GM18870 (cell line): Measurements from ENCODE around the gene NHSL1.

ENCODE experiments used
- ATAC-seq: cut with Tn5 transposase; IDR thresholded peaks from one replicate; pipeline ENCODE4 v1.9.1; 2021; ENCODE audit warnings: moderate library complexity; ENCODE audit not compliant: unreplicated experiment

Gene NHSL1

DNA sequence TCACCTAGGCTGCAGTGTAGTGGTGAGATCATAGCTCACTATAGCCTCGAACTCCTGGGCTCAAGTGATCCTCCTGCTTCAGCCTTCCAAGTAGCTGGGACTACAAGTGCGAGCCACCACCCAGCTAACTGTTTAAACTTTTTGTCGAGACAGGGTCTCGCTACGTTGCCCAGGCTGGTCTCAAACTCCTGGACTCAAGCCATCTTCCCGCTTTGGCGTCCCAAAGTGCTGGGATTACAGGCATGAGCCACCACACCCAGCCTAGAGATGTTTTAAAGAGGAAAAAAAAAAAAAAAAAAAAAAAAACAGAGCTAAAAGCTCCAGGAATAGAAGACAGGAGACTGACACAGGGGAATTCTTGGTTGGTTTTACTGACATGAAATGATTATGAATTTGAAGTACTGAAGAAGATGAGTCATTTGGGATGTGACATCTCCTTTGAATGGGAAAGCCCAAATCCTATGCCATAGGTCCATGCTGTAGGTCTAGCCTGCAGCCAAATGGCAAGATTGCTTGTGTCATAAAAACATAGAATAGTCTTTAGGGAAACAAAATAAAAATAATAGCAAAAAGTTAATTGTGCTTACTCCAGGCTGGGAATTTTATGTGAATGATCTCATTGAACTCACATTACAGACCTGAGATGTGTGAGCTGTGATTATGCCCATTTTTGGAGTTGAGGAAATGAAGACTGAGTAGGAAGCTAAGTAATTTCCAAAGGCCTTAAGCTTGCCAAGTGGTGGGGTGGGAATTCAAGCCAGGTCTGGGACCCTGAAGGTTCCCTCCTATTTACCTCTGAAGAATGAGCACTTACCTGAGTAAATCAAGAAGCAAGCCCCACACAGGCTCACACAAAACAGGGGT, 24.3 kb upstream of the NHSL1 start:
- ATAC-seq = no peak

DNA sequence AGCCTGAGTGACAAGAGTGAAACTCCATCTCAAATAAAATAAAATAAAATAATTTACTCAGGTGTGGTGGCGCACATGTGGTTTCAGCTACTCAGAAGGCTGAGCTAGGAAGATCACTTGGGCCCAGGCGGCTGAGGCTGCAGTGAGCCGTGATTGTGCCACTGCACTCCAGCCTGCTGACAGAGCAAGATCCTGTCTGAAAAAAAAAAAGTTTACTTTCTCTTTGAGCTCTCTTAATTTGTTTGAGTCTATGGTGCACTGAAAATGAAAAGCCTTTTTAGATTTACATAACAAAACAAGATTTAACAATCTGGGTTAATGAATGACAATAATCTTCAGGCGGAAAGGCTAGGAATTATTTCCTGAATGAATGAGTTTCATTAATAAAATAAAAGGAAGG, 23.3 kb upstream of the NHSL1 start:
- ATAC-seq = no peak

DNA sequence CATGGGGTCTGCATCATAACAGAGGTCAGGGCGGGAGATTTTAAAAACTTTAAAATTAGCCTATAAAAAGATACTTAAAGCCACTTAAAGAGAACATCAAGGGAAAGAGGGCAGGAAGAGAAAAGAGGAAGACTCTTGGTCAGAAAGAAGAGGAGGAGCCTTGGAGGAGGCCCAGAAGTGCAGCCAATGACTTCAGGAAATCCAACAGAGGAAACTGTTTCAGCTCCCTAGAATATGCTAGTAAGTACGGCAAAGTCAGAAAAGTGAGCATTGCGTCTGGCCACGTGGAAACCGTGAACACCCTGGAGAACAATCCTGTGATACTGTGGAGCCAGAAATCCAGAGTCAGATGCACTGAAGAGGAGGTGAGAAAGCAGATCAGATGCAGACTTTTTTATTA, 22.5 kb upstream of the NHSL1 start:
- ATAC-seq = no peak

DNA sequence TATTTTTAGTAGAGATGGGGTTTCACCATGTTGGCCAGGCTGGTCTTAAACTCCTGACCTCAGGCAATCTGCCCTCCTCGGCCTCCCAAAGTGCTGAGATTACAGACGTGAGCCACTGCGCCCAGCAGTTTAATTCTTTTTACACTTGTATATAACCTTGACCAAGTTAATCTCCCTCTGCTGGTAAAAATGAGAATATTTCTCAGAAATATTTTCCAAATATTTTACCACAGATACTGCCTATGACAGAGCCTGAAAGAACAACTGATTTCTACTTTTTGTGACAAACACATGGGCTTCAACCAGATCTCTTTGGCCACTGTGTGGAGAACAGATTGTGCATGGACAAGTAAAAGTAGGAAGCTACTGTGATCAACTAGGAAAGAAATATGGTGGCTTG, 21.2 kb upstream of the NHSL1 start:
- no peak for ATAC-seq

DNA sequence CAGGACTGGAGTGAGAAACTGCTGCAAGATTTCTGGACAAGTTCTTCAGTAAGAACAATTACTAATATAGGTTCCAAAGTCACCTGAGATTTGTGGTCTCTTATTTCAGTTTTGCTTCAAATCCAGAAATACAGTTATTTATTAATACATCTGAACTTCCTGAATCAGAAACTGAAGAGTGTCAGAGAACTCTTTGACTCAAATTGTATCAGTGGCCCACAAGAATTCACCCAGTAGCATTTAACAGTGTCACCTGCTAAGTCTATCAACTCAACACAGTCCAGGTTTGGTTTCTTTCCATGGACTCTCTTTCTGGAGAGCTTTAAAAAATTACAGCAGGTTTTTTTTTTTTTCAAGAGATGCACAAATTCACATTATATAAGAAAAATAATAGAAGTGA, 18.8 kb upstream of the NHSL1 start:
- ATAC-seq = no peak

DNA sequence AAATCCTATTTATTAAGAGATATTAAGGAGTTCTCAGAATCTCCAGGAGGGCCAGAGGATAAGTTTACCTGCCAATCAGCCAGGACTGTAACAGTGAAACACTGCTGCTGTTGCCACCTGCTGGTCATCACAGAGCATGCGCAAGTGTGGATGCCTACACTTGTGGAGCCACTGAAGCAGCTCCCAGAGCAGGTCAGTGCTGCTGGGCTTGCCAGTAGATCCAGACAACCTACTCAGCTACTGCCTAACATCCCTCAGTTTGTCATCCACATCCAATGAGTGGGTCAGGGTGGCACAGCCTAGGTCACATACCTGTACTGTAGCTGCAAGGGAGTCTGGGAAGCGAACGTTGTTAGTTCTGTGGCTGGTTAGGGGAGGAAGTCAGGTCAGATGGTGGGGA, 18.3 kb upstream of the NHSL1 start:
- no peak for ATAC-seq

DNA sequence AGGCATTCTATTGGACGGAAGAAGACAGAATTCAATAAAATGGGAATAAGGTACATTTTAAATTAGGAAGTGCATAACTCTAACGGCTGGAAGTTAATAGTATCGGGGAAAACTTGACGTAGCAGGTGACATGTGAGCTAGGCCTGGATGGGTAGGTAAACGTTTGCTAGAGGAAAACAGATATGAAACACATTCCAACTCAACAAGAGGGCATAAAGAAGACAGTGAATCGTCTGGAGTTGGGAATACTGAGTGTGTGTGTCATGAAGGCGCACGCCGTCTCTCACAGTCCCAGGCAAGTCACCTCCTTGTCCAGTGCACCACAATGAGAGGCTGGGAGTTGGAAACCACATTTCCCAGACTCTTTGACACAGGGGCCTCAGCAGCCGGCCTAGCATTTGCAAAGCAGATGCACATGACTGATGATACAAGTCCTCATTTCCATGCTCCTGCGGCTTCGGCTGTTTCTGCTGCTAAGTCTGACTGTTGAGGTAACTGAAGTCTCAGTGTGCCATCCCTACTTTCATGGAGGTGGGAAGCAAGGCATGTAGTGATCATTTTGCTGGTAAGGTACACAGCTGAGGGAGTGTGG, 16.5 kb upstream of the NHSL1 start:
- no peak for ATAC-seq

DNA sequence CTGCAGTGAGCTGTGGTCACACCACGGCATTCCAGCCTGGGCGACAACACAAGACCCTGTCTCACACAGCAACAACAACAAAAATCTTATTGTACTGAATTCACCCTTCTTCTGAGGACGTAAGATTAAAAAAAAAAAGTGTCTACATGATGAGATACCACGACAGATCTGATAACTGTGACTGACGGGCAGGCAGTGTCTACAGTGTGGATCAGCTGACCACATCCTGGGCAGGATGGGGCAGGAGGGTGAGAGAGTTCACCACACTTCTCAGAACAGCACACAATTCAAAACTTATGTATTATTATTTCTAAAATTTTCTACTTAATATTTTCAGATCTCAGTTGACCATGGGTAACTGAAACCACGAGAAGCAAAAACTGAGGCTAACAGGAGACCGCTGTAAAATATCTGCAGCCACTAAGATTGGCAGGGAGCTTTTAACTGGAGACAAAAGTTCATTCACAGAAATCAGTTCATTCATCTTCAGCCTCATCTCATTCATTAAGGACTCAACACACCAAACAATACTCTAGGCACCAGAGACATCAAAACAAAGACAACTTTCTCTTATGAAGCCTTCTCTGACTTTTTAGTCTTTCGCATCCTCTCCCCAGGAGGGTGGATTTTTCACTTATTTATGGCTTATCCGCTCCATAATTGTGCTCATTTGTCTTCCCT, 15.7 kb upstream of the NHSL1 start:
- no peak for ATAC-seq

DNA sequence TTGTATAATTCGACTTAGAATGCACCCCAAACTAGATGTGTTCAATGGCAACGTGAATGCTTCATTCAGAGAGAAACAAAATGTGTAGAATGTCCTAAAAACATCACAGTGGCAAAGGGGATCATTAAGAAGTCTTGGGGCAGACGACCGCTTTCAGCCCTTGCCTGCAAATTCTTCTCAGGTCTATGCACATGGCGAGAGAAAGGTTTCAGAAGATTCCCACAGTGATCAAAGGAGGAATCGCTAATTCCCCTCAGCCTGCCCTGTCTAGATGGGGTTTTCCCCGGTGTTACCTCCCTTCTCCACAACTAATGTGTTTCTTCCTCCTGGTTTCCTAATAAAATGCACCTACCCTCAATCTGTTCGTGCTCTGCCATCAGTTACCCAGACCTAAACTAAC, 13.3 kb upstream of the NHSL1 start:
- ATAC-seq = no peak

DNA sequence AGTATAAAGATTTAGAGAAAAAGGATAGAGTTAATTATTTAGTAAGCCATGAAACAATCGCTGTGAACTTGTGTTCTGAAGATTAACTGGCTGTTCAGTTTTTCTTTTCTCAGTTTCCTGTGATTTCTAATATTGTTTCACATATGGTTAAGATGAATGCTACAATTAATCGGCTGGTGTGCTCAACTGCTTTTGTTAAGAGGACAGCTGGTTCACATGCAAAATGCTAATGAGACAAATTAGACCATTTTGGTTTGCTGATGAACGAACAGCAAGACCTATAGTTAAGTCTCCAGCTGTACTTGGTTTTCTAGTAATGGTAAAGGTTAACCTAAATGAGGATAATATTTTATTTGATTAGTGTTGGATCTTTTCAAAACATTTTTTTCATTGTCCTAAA, 10.8 kb upstream of the NHSL1 start:
- ATAC-seq = no peak

DNA sequence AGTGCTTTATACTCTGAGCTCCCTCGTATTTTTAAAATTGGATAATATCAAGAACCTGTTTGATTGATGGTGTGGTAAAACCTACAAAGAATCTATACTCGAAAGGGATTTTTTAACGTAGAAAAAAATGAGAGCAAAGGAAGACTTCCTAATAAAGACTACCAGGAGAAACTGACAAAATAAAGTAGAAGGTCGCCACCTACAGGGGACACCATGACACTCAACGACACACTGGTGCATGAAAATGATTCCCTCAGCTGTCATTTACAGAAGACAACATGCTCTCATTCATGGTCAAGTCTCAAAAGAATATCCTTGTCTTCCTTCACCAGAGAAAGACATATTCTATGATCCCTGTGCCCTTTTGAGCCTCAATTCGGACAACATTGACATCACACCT, 10.1 kb upstream of the NHSL1 start:
- no peak for ATAC-seq

DNA sequence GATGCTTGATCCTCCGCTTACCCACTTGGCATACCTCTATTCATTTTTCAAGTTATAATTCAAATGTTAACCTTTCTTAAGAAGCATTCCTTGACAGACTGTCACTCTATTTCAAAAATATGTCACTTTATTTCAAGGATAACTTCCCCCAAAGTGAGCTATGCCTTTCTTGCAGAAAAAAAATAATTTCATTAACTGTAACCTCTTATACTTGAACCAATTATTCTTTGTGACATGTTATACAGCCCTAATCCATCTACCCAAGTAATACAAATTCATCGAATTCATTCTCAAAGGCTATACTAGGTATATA, 9.3 kb upstream of the NHSL1 start:
- ATAC-seq = no peak

DNA sequence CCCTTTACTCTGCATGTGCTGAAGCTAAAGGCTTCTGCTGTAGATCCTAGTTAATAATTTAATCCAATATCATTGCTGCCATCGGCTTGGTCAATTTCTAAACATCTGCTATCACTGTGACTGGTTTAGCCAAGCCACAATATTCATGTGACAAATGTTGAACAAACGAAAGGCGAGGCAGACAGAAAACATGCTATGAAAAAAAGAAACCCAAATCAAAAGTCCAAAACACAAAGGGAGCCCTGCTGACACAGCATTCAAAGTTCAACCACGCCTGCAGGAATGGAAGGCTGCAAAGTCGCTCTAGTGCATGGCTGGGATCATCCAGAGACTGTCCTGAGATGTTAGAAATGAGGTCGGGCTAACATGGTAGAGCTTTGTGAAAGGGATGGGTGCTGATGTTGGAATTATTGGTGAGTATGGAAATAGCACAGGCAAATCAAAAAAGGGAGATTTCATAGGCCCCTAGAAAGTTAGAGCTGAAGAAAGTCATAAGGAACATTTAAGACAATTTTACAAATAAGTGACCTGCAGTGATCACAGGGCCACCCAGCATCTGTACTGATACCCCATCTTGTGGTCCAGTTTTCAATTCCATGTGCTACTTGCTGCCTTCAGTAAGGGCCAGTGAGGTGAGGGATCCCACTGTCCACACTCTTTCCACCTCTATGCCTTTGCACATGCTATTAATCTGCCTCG, 8.8 kb upstream of the NHSL1 start:
- no peak for ATAC-seq

DNA sequence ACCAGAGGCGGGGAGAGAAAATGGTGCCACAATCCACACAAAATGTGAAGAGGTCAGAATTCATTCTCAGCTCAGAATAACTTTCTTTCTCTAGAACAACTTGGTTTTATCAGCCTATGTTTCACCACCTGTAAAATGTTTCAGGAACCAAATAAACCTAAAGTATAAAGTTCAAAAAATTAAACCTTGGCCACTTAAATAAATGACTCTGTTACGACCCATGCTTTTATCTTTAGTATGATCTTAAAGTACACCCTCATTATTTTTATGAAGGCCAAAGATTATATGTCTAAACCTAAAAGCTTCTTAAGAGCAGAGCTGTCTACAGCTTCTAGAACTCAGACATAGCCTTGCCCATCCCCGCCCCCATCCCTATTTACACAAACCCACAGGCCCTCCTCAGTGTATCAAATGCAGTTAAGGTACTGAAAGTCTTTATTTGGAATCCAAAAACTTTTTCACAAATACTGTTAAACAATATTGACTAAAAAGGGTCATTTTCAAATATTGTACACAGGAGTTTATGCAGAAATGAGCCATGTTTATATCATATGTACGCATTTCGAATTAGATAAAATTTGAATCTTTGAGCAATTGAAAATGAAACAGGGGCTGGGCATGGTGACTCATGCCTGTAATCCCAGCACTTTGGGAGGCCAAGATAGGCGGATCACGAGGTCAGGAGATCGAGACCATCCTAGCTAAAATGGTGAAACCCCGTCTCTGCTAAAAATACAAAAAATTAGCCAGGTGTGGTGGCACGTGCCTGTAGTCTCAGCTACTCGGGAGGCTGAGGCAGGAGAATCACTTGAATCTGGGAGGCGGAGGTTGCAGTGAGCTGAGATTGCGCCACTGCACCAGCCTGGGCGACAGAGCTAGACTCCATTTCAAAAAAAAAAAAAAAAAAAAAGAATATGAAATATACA, 5.7 kb upstream of the NHSL1 start:
- ATAC-seq = no peak

DNA sequence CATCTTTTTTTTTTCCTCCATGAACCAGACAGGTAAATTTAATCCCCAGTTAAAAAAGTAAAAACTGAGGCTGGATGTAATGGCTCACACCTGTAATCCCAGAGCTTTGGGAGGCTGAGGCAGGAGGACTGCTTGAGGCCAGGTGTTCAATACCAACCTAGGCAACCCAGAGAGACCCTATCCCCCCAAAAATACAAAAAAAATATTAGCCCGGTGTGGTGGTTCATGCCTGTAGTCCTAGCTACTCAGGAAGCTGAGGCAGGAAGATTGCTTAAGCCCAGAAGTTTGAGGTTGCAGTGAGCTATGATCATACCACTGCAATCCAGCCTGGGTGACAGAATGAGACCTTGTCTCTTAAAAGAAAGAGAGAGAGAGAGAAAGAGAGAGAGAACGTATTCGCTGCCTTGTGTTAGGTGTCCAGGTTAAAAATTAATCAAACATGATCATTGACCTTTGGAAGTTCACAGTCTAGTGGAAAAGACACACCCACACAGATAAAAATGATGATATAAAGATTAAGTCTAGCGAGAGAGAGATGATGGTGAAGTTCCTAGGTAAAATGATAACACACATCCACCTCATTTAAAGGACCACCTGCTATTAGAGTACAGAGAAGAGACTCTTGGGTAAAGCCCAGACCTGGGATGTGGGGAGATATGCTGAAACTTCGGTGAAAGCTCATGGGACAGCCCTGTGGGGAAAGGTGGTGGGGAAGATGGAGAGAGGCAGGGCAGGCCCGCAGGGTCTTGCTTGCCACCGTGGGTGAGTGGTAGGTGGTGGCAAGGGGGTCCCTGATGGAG, 4.8 kb upstream of the NHSL1 start:
- no peak for ATAC-seq

DNA sequence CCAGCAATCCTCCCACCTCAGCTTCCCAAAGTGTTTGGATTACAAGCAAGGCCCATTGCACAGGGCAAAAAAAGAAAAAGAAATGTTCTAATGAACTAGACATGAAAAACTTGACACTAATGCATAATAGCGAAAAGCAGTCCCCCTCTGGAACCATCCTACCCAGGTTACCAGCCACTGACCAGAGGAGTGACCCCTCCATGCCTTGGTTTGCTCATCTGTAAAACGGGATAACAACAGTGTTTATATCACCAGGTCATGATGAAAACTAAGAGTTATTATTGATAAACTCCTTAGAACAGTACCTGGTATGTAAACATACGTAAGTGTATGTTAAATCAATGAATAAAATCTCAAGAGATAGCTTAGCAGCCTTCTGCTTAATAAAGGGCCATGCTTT, 3.3 kb upstream of the NHSL1 start:
- ATAC-seq = no peak

DNA sequence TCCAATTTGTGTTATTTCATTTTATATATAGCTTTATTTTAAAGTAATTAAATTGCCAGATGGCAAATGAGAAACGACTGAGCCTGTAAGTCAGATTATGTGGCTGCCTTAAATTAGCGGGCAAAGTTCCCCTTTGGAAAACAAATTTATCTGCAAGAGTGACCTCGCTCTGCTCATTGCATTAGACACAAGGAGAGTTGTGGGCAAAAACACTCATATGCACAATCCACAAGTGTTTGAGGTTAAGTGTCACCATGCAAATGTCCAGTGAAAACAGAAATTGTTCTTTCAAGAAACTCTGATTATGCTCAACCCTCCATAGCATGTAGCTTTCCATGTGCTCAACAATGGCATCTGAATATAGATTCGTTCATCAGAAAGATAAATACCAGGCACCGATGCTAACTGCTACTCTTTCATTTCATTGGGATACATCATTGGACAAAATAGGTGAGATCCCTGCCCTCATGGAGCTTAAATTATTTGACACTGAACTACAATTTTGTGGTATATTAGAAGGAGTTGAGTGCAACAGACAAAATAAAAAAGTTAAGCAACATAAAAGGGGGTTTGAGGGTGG, 1.7 kb upstream of the NHSL1 start:
- ATAC-seq = no peak

DNA sequence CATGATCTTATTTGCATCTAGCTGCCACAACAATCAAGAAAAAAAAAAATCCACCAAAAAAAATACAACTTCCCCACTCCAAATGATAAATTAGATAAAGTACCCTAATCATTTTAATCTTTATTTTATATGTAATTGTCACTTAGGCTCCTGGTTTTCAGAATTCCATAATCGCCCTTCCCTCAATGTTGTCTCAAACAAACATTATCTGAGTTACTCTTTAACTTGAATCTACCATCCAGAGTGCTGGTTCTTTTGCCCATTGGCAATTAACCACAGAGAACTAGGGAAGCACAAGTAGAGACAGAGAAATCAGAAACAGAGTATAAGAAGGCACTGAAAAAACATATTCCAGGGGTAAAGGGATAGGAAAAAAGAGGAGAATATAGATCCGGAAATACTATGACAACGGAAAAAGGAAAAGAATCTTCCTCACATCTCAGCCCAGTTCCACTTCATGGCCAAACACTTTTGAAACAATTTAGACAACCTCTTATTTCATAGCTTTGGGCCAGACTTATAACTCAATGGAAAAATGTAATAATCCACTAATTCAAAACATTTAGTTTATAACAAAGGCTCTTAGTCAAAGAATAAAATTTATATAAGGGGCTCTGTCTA, 861 bp upstream of the NHSL1 start:
- ATAC-seq = no peak

DNA sequence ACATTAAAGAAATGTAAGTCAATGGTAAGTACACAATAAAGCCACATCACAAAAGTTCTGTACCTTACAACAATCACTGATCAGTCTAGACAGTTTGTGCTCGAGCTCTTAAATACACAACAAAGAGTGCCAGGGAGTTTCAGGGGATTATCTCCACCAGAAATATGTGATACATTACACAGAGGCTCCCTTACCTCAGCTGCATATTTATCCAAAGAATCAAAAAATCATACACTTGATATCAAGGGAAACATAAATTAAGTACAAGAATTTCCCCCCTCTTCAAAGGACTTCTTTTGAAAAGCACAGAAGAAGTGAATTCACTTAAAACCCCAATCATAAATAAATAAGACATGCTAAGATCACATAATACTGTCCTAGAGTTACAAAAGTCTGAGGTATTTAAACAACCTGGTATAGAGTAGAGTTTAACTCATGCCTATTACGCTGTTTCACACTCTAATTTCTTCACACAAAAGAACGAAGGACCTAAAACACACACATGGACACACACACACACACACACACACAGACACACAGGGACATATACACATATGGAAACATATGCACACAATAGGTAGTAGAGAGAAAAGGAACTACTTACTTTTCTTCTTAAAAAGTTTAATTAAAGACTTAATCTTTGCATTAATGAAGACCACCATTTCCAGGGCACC, 528 bp downstream of the NHSL1 start:
- ATAC-seq = no peak
